NCI-H1105 treated with DMSO at 0.1 percent for 48 hours (cell line): ENCODE results near the gene NOTCH2.
A peak's percentile ranks its signal among the peaks of the same experiment; 100 is the strongest.
"Not testable (repeated sequence)": the region's sequence is repeated elsewhere in the genome, so short reads cannot be mapped to it uniquely, and the experiment has no call there.

Source experiments
- DNase-seq: peaks from one replicate; lab custom pipeline; 2025; lab: John Stamatoyannopoulos, UW

Gene NOTCH2

DNA sequence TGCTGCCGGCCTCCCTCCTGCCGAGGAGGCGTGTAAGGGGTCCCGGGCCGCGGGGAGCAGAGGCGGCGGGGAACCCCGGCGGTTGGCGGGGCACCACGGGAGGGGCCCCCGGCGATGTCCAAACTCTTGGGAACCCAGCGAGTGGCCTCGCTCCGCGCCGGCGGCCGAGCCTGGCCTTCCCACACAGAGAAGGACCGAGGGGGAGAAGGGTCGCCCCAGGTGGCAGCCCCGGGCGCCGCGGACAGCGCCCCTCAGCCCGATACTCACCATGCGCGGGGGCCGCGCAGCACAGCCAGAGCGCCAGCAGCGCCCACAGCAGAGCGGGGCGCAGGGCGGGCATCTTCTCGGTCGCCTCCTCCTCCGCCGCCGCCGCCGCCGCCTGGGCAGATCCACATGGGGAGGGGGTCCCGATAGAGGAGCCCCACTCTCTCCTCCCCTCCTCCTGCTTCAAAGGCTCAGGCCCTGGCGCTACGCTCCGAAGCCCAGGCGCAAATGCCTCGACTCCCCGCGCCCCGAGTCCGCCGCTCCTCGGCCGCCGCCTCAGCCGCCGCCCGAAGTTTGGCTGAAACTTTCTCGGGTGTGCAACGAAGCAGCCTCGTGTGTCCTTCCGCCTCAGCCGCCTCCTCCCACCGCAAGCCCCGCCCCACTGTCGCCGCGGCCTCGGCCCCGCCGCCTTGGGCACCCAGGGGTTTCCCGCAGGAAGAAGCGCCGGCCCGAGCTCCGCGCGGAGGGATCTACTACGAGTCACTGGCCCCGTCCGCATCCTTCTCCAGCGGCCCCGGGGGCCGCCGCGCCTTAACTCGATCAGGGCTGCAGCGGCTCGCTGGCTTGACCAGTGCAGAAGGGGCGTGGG, at the start of gene NOTCH2:
NOTCH2 (minus strand) TSS at position 596 of the 853 bp plus-strand sequence; CDS start at position 340, 256 bp downstream.
- peak; percentile 34 for DNase-seq

GRCh38 chr1:120117371-120118177, 48.1 kb upstream of the NOTCH2 start:
- not testable (repeated sequence) for DNase-seq

DNA sequence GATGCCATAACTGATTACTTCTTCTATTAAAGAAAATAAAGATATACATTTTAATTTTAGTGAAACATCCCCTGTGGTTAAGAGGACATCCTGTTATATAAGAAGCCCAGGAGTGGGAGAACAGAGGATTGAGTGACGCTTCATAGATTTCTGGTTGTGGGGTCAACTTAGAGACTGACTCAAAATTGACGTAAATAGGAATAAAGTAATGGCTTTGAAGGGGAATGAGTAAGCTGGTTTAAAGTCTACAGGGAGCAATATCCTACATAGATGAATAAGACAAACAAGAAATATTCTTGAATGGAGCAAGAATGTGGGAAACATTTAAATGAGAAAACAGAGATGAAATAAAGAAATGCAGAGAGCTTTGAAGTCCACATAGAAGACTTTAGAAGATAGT, 46.6 kb upstream of the NOTCH2 start:
- DNase-seq, result not testable (repeated sequence)

DNA sequence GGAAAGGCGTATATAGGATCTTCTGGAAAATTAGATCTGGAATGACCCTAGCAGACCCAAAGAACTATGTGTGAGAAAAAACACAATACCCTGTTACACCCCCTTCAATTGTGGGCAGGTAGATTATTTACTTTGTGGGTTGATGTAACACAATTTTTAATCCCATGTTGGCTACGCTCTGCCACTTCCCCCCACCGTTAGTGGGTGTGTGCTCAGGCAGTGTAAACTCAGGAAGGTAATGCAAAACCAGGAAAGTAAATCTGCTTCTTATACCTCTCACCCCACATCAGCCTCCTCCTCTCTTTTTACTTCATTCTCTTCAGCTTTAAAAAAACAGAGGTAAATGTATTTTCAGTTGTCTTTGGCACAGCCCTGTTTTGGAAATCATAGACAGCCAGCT, 43.7 kb upstream of the NOTCH2 start:
- not testable (repeated sequence) for DNase-seq

DNA sequence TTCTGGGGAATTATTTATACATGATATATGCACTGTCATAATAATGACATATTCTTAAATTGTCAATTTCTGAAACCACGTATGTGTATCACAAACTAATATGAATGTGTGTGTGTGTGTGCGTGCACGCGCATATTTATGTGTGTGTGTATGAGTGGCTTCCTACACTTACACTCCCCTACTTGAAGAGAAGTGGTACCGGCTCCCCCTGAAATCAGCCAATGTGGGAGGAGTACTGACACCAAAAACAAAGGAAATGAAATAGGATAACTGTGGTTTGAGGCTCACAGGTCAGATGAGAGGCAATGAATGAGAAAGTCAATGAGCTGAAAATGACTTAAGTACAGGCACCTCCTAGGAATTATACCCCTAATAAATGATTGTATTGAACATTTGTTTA, 42.8 kb upstream of the NOTCH2 start:
- not testable (repeated sequence) for DNase-seq

DNA sequence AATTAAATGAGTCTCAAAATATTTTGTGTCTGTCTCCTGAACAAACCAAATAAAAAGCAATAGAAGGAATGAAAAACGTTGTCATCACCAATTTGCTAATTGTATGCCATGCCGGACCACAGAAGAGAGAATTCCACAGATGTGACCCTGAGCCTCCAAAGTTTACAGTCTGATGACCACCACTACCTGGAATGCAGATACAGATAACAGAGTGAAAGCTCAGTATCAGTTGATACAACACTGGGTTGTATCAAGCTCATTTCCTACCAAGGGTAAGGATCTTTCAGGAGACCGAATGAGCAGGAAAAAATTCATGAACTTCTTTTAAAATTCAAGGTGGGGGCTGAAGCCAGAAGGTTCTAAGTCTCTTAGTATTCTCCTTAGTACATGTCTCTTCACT, 42.3 kb upstream of the NOTCH2 start:
- not testable (repeated sequence) for DNase-seq

DNA sequence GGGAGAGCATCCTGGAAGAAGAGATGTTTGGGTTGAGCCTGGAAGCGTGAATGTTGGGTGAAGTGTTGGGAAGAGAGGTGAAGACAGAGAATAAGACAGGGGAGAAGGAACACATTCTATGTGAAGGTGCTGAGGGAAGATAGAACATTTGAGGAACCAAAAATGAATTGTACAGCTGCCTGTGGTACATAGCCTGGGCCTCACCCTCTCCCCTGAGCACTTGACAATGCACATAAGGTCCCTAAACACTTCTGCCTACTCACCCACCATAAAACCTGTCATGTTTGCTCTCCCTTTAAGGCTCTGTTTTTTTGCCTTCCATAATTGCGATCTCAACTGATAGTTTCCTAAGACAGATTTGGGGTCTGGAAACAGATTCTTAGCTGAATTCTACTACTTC, 41.5 kb upstream of the NOTCH2 start:
- not testable (repeated sequence) for DNase-seq

DNA sequence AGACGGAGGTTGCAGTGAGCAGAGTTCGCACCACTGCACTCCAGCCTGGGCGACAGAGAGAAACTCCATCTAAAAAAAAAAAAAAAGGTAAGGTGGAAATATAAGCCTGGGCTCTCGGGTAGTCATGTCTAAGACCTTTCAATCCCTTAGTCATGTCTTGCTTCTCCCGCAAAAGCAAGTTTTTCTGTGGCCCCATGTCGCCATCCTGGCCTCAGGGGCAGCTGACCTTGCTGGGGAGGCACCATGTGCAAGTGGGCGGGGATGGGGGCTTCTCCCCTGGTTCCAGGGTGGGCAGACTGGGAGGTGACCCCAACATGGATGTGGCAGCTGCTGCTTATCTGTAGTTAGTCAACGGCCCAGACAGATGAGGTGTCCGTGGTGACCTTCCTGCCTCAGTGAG, 40.2 kb upstream of the NOTCH2 start:
- not testable (repeated sequence) for DNase-seq

GRCh38 chr1:120109180-120109579, 39.7 kb upstream of the NOTCH2 start:
- DNase-seq, result not testable (repeated sequence)

DNA sequence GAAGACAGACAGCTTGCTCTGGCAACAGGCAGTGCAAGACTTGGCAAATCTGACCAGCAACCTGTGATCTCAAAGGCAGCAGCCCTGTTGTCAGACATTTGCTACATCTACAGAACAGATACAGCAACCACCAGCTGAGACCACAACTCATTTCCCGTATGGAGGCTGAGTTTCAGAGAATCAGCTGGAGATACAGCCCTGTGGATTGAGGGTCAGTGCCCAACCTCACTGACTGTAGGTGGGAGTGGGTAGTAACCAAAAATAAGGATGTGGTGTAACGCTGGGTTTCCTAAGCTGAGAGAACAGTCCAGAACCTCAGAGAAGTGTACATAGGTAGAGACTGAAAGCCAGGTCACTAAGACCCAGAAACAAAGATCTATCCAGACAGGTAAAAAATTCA, 35.8 kb upstream of the NOTCH2 start:
- not testable (repeated sequence) for DNase-seq

GRCh38 chr1:120103768-120104167, 34.3 kb upstream of the NOTCH2 start:
- not testable (repeated sequence) for DNase-seq

DNA sequence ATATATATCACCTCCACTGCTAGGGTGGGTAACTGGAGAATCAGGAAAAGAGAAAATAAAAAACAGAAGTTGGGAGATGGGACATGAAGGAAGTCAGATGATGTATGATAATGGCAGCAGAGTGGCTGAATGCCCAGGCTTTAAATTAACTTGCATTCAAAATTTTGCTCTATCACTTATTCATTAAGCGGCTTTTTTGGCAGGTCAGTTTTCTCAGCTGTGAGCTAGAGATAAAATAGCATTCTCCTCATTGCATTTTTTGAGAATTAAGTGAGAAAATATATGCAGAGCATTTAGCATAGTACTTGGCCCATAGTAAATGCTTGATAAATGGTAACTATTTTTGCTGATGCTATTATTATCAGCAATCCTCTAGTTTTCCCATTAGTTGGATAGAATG, 32.1 kb upstream of the NOTCH2 start:
- not testable (repeated sequence) for DNase-seq

DNA sequence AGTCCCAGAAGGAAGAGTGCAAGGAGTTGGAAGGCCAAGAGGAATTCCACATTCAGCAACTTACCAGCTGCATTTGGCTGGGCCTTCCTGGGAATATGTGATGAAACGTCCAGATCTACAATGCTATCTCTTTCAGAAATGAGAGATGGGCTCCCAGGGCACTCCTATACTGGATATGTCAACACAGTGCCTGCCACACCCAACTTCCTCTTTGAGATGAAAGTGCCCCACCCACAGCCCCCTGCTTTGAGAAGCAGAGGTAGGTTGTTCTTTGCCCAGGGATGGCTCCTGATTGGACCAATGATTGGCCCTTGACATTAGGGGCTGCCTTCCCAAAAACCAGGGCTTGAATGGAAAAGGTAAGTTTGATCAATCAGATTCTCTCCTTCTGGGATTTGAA, 31.1 kb upstream of the NOTCH2 start:
- not testable (repeated sequence) for DNase-seq

- DNase-seq, result not testable (repeated sequence)
Observed at GRCh38 chr1:120098986-120099759, 29.7 kb upstream of the NOTCH2 start.

GRCh38 chr1:120096981-120097545, 27.6 kb upstream of the NOTCH2 start:
- not testable (repeated sequence) for DNase-seq

- DNase-seq, result not testable (repeated sequence)
Observed at GRCh38 chr1:120093548-120094181, 24.2 kb upstream of the NOTCH2 start.

DNA sequence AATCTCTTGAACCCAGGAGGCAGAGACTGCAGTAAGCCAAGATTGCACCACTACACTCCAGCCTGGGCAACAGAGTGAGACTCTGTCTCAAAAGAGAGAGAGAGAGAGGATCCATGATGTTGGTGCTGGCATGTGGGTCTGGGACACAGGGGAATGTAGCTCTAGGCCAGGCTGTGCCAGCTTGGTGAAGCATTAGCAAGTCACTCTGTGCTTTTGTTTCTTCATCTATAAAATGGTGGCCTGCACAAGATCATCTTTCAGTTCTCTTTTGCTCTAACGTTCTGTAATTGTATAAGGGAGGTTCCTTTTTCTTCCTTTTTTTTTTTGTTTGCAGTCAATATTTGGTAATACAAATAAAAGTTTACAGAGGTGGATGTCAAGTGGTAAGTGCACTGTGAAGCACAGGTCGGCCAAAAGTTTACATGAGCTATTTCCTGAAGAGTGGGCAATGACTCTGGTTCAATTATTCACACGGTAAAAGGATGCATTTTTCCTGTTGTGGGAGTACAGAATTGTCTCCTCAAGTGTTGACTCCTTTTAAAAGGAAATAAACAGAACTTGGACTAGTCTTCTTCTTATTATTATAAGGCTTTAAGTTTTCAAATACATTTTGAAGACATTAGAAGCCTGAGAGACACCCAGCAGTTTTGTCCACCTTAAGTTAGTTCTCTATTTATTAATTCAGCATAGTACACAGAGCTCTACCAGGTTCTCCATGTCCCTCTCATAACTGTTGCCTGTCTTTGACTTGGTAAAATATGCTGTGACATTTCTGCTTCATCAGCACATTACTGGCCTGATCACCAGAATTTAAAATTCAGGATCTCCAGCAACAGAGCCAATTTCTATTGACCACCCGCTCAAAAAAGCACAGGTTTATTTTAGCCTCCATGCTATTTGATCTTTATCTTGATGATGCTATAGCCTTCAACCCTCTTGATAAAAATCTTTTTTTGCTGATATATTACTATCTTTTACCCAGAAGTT, 23.1 kb upstream of the NOTCH2 start:
- not testable (repeated sequence) for DNase-seq

- DNase-seq, result not testable (repeated sequence)
Observed at GRCh38 chr1:120090830-120091229, 21.4 kb upstream of the NOTCH2 start.

GRCh38 chr1:120087959-120088358, 18.5 kb upstream of the NOTCH2 start:
- DNase-seq, result not testable (repeated sequence)

GRCh38 chr1:120069920-120070214, 405 bp upstream of the NOTCH2 start:
- DNase-seq, result not testable (repeated sequence)
